ENCODE data around the gene PFAS.
A peak's percentile ranks its signal among the peaks of the same experiment; 100 is the strongest.

Gene PFAS

GRCh38 chr17:8300627-8301242 lies 51.6 kb downstream of the PFAS start:
- Histone ChIP-seq H3K4me1 (ENCODE audit: control insufficient read depth in 2 of 2, insufficient read depth in 2 of 2, low read length in 2 of 2) (no peaks in the 10 kb centered on the region), H3K27me3 (ENCODE audit: control insufficient read depth in 2 of 2, insufficient read depth in 2 of 2, low read length in 2 of 2) (no peaks in the 10 kb centered on the region), H3K4me3 (ENCODE audit: low read length in 2 of 2) (no peak overlapping the region), H3K27ac (ENCODE audit: low read depth in 2 of 2, low read length in 2 of 2) (no peak overlapping the region), H3K9ac (ENCODE audit: low read depth in 1 of 2, low read length in 2 of 2) (peak overlapping the region in 1 of 2 donors; percentile 24), H3K9me3 (ENCODE audit: control insufficient read depth in 2 of 2, low read length in 2 of 2) (no peaks in the 10 kb centered on the region), H3K36me3 (ENCODE audit: control insufficient read depth in 2 of 2, insufficient read depth in 2 of 2, low read length in 2 of 2) (no peaks in the 10 kb centered on the region)

- H3K9ac ChIP-seq (ENCODE audit: low read depth in 1 of 2, low read length in 2 of 2): no peak overlapping the region
- H3K9me3 ChIP-seq (ENCODE audit: control insufficient read depth in 2 of 2, low read length in 2 of 2): no peaks in the 10 kb centered on the region
- no peaks in the 10 kb centered on the region for H3K4me1 ChIP-seq (ENCODE audit: control insufficient read depth in 2 of 2, insufficient read depth in 2 of 2, low read length in 2 of 2)
- H3K36me3 ChIP-seq (ENCODE audit: control insufficient read depth in 2 of 2, insufficient read depth in 2 of 2, low read length in 2 of 2): no peaks in the 10 kb centered on the region
- H3K4me3 ChIP-seq (ENCODE audit: low read length in 2 of 2): peak overlapping the region in 1 of 2 donors; percentile 19
- H3K27me3 ChIP-seq (ENCODE audit: control insufficient read depth in 2 of 2, insufficient read depth in 2 of 2, low read length in 2 of 2): peaks cover 26 to 38% of the 10 kb centered on the region in 2 donors
- H3K27ac ChIP-seq (ENCODE audit: low read depth in 2 of 2, low read length in 2 of 2): peak overlapping the region in 1 of 2 donors; percentile 38
Observed at GRCh38 chr17:8310601-8311123, 61.6 kb downstream of the PFAS start.

GRCh38 chr17:8311131-8311790 lies 62.2 kb downstream of the PFAS start:
- Histone ChIP-seq H3K9ac (ENCODE audit: low read depth in 1 of 2, low read length in 2 of 2) (no peak overlapping the region), H3K4me1 (ENCODE audit: control insufficient read depth in 2 of 2, insufficient read depth in 2 of 2, low read length in 2 of 2) (no peaks in the 10 kb centered on the region), H3K27ac (ENCODE audit: low read depth in 2 of 2, low read length in 2 of 2) (no peak overlapping the region), H3K9me3 (ENCODE audit: control insufficient read depth in 2 of 2, low read length in 2 of 2) (no peaks in the 10 kb centered on the region), H3K27me3 (ENCODE audit: control insufficient read depth in 2 of 2, insufficient read depth in 2 of 2, low read length in 2 of 2) (peaks cover 31 to 44% of the 10 kb centered on the region in 2 donors), H3K4me3 (ENCODE audit: low read length in 2 of 2) (no peak overlapping the region), H3K36me3 (ENCODE audit: control insufficient read depth in 2 of 2, insufficient read depth in 2 of 2, low read length in 2 of 2) (no peaks in the 10 kb centered on the region)

- Histone ChIP-seq H3K9me3 (ENCODE audit: control insufficient read depth in 2 of 2, low read length in 2 of 2) (no peaks in the 10 kb centered on the region), H3K9ac (ENCODE audit: low read depth in 1 of 2, low read length in 2 of 2) (no peak overlapping the region), H3K27me3 (ENCODE audit: control insufficient read depth in 2 of 2, insufficient read depth in 2 of 2, low read length in 2 of 2) (peaks cover 32 to 47% of the 10 kb centered on the region in 2 donors), H3K36me3 (ENCODE audit: control insufficient read depth in 2 of 2, insufficient read depth in 2 of 2, low read length in 2 of 2) (no peaks in the 10 kb centered on the region), H3K4me3 (ENCODE audit: low read length in 2 of 2) (no peak overlapping the region), H3K4me1 (ENCODE audit: control insufficient read depth in 2 of 2, insufficient read depth in 2 of 2, low read length in 2 of 2) (no peaks in the 10 kb centered on the region), H3K27ac (ENCODE audit: low read depth in 2 of 2, low read length in 2 of 2) (no peak overlapping the region)
Observed at GRCh38 chr17:8312251-8312650, 63.2 kb downstream of the PFAS start.

- Histone ChIP-seq H3K27me3 (ENCODE audit: control insufficient read depth in 2 of 2, insufficient read depth in 2 of 2, low read length in 2 of 2) (peaks cover 34 to 47% of the 10 kb centered on the region in 2 donors), H3K4me1 (ENCODE audit: control insufficient read depth in 2 of 2, insufficient read depth in 2 of 2, low read length in 2 of 2) (no peaks in the 10 kb centered on the region), H3K27ac (ENCODE audit: low read depth in 2 of 2, low read length in 2 of 2) (no peak overlapping the region), H3K9me3 (ENCODE audit: control insufficient read depth in 2 of 2, low read length in 2 of 2) (no peaks in the 10 kb centered on the region), H3K4me3 (ENCODE audit: low read length in 2 of 2) (no peak overlapping the region), H3K9ac (ENCODE audit: low read depth in 1 of 2, low read length in 2 of 2) (no peak overlapping the region), H3K36me3 (ENCODE audit: control insufficient read depth in 2 of 2, insufficient read depth in 2 of 2, low read length in 2 of 2) (no peaks in the 10 kb centered on the region)
Observed at GRCh38 chr17:8312726-8313600, 63.9 kb downstream of the PFAS start.

GRCh38 chr17:8314797-8315763 lies 66.0 kb downstream of the PFAS start:
- no peaks in the 10 kb centered on the region for H3K9me3 ChIP-seq (ENCODE audit: control insufficient read depth in 2 of 2, low read length in 2 of 2)
- no peak overlapping the region for H3K9ac ChIP-seq (ENCODE audit: low read depth in 1 of 2, low read length in 2 of 2)
- no peak overlapping the region for H3K4me3 ChIP-seq (ENCODE audit: low read length in 2 of 2)
- H3K4me1 ChIP-seq (ENCODE audit: control insufficient read depth in 2 of 2, insufficient read depth in 2 of 2, low read length in 2 of 2): no peaks in the 10 kb centered on the region
- no peaks in the 10 kb centered on the region for H3K36me3 ChIP-seq (ENCODE audit: control insufficient read depth in 2 of 2, insufficient read depth in 2 of 2, low read length in 2 of 2)
- no peak overlapping the region for H3K27ac ChIP-seq (ENCODE audit: low read depth in 2 of 2, low read length in 2 of 2)
- peaks cover 34 to 47% of the 10 kb centered on the region in 2 donors for H3K27me3 ChIP-seq (ENCODE audit: control insufficient read depth in 2 of 2, insufficient read depth in 2 of 2, low read length in 2 of 2)

GRCh38 chr17:8315764-8316217 lies 66.7 kb downstream of the PFAS start:
- H3K9me3 ChIP-seq (ENCODE audit: control insufficient read depth in 2 of 2, low read length in 2 of 2): no peaks in the 10 kb centered on the region
- H3K27ac ChIP-seq (ENCODE audit: low read depth in 2 of 2, low read length in 2 of 2): no peak overlapping the region
- H3K4me1 ChIP-seq (ENCODE audit: control insufficient read depth in 2 of 2, insufficient read depth in 2 of 2, low read length in 2 of 2): no peaks in the 10 kb centered on the region
- H3K27me3 ChIP-seq (ENCODE audit: control insufficient read depth in 2 of 2, insufficient read depth in 2 of 2, low read length in 2 of 2): peaks cover 34 to 47% of the 10 kb centered on the region in 2 donors
- H3K9ac ChIP-seq (ENCODE audit: low read depth in 1 of 2, low read length in 2 of 2): no peak overlapping the region
- H3K4me3 ChIP-seq (ENCODE audit: low read length in 2 of 2): no peak overlapping the region
- no peaks in the 10 kb centered on the region for H3K36me3 ChIP-seq (ENCODE audit: control insufficient read depth in 2 of 2, insufficient read depth in 2 of 2, low read length in 2 of 2)

- H3K4me1 ChIP-seq (ENCODE audit: control insufficient read depth in 2 of 2, insufficient read depth in 2 of 2, low read length in 2 of 2): no peaks in the 10 kb centered on the region
- H3K4me3 ChIP-seq (ENCODE audit: low read length in 2 of 2): no peak overlapping the region
- H3K36me3 ChIP-seq (ENCODE audit: control insufficient read depth in 2 of 2, insufficient read depth in 2 of 2, low read length in 2 of 2): no peaks in the 10 kb centered on the region
- peaks cover 28 to 32% of the 10 kb centered on the region in 2 donors for H3K27me3 ChIP-seq (ENCODE audit: control insufficient read depth in 2 of 2, insufficient read depth in 2 of 2, low read length in 2 of 2)
- no peaks in the 10 kb centered on the region for H3K9me3 ChIP-seq (ENCODE audit: control insufficient read depth in 2 of 2, low read length in 2 of 2)
- no peak overlapping the region for H3K27ac ChIP-seq (ENCODE audit: low read depth in 2 of 2, low read length in 2 of 2)
- no peak overlapping the region for H3K9ac ChIP-seq (ENCODE audit: low read depth in 1 of 2, low read length in 2 of 2)
Observed at GRCh38 chr17:8318010-8318935, 69.2 kb downstream of the PFAS start.

Data from mucosa of rectum (tissue), 2 donors.